IMR-90 (cell line): Measurements from ENCODE around the gene CD274. TPM values are rescaled to one million over a fixed set of nuclear protein-coding genes. Genes with fewer than 3 reads are reported as not detected.
"Not testable (repeated sequence)": the region's sequence is repeated elsewhere in the genome, so short reads cannot be mapped to it uniquely, and the experiment has no call there.

Experiments
- ATAC-seq: fragments of 200-7000 bp; cut with Tn5 transposase; 2 replicates; pipeline ENCODE4 v1.9.1; 2020; ENCODE audit warnings: low read depth, mild to moderate bottlenecking, moderate library complexity
- BruUV-seq: library from RNA; stranded (reverse); fragments of 400-500 nt; replicated peaks from 2 replicates; lab custom pipeline; 2021; lab: Mats Ljungman, UMichigan
- CTCF ChIA-PET: fragments of 300-600 bp; formaldehyde crosslinking; extraction: SDS; loops from one replicate; lab custom pipeline; 2021; ENCODE audit warnings: antibody characterized with exemption; lab: Yijun Ruan, JAX
- POLR2A ChIA-PET: fragments of 300-600 bp; sonication (Branson Sonifier 250); formaldehyde crosslinking; loops from one replicate; lab custom pipeline; 2022; ENCODE audit warnings: antibody characterized with exemption; ENCODE audit not compliant: unreplicated experiment; lab: Charles Lee
- DNase-seq: peaks from one replicate; pipeline ENCODE4 v3.0.0; 2013
- H2AFZ ChIP-seq: replicated peaks from 2 replicates; pipeline ENCODE3; 2013; ENCODE audit warnings: low read length, mild to moderate bottlenecking; ENCODE audit not compliant: poor library complexity
- H2AK5ac ChIP-seq: 2 replicates; pipeline ENCODE4 v1.6.1; 2013; ENCODE audit warnings: low read depth, low read length, inconsistent platforms
- H2AK9ac ChIP-seq: replicated peaks from 2 replicates; pipeline ENCODE3; 2013; ENCODE audit warnings: mild to moderate bottlenecking, low read depth, low read length, moderate library complexity; ENCODE audit not compliant: poor library complexity
- H2BK120ac ChIP-seq: 2 replicates; pipeline ENCODE4 v1.6.1; 2013; ENCODE audit warnings: low read depth, low read length, inconsistent platforms
- H2BK15ac ChIP-seq: 3 replicates; pipeline ENCODE4 v1.6.1; 2013; ENCODE audit warnings: low read depth, low read length, inconsistent platforms
- H2BK20ac ChIP-seq: 2 replicates; pipeline ENCODE4 v1.6.1; 2013; ENCODE audit warnings: low read depth, mild to moderate bottlenecking, inconsistent platforms, low read length, moderate library complexity
- H2BK5ac ChIP-seq: 2 replicates; pipeline ENCODE4 v1.6.1; 2013; ENCODE audit warnings: mild to moderate bottlenecking, low read depth, low read length, inconsistent platforms; ENCODE audit not compliant: poor library complexity, severe bottlenecking
- H3K14ac ChIP-seq: replicated peaks from 2 replicates; pipeline ENCODE4 v1.6.1; 2013; ENCODE audit warnings: low read depth, low read length, inconsistent platforms
- H3K18ac ChIP-seq: 2 replicates; pipeline ENCODE4 v1.6.1; 2013; ENCODE audit warnings: low read depth, low read length, control low read depth
- H3K23ac ChIP-seq: 2 replicates; pipeline ENCODE4 v1.6.1; 2013; ENCODE audit warnings: low read depth, low read length, inconsistent platforms
- H3K27ac ChIP-seq: 2 replicates; pipeline ENCODE4 v1.5.1; 2013; ENCODE audit warnings: mild to moderate bottlenecking, control low read depth, low read length; ENCODE audit not compliant: insufficient read depth
- H3K27me3 ChIP-seq: 2 replicates; pipeline ENCODE4 v1.6.1; 2013; ENCODE audit warnings: low read length; ENCODE audit not compliant: control insufficient read depth, insufficient read depth
- H3K36me3 ChIP-seq: 2 replicates; pipeline ENCODE4 v1.6.1; 2013; ENCODE audit warnings: low read length, mixed read lengths; ENCODE audit not compliant: control insufficient read depth, insufficient read depth
- H3K4ac ChIP-seq: 2 replicates; pipeline ENCODE4 v1.6.1; 2013; ENCODE audit warnings: low read depth, low read length, inconsistent platforms
- H3K4me1 ChIP-seq: 2 replicates; pipeline ENCODE4 v1.6.1; 2013; ENCODE audit warnings: low read length, mixed read lengths; ENCODE audit not compliant: control insufficient read depth, insufficient read depth
- H3K4me2 ChIP-seq: 2 replicates; pipeline ENCODE4 v1.6.1; 2013; ENCODE audit warnings: low read depth, mild to moderate bottlenecking, control low read depth, low read length, moderate library complexity
- H3K4me3 ChIP-seq: 2 replicates; pipeline ENCODE4 v1.5.1; 2013; ENCODE audit warnings: low read depth, mild to moderate bottlenecking, control low read depth, low read length, moderate library complexity; ENCODE audit not compliant: insufficient read depth
- H3K56ac ChIP-seq: 2 replicates; pipeline ENCODE4 v1.6.1; 2013; ENCODE audit warnings: low read length, inconsistent platforms; ENCODE audit not compliant: insufficient read depth; ENCODE audit errors: extremely low read depth
- H3K79me1 ChIP-seq, 2 experiments: 2 replicates each; pipeline ENCODE4 v1.6.1; 2013; ENCODE audit warnings: low read length in 2 of 2, inconsistent platforms in 1 of 2, low read depth in 1 of 2
- H3K9ac ChIP-seq: 2 replicates; pipeline ENCODE4 v1.6.1; 2013; ENCODE audit warnings: low read depth, low read length, control low read depth
- H3K9me1 ChIP-seq: 2 replicates; pipeline ENCODE4 v1.6.1; 2013; ENCODE audit warnings: low read length, inconsistent platforms; ENCODE audit not compliant: insufficient read depth
- H3K9me3 ChIP-seq: 2 replicates; pipeline ENCODE4 v1.6.1; 2013; ENCODE audit warnings: low read length; ENCODE audit not compliant: control insufficient read depth, insufficient read depth
- H4K20me1 ChIP-seq: 2 replicates; pipeline ENCODE4 v1.6.1; 2013; ENCODE audit warnings: low read length, inconsistent platforms; ENCODE audit not compliant: insufficient read depth
- H4K5ac ChIP-seq: 2 replicates; pipeline ENCODE4 v1.6.1; 2013; ENCODE audit warnings: mild to moderate bottlenecking, low read depth, low read length, control low read depth
- H4K8ac ChIP-seq, 2 experiments: 2 replicates each; pipeline ENCODE4 v1.6.1; 2013; ENCODE audit warnings: low read depth in 2 of 2, low read length in 2 of 2, control low read depth in 1 of 2, inconsistent platforms in 1 of 2
- H4K91ac ChIP-seq: 2 replicates; pipeline ENCODE4 v1.6.1; 2013; ENCODE audit warnings: low read depth, low read length, inconsistent platforms; ENCODE audit not compliant: insufficient read depth
- WGBS, 2 experiments: methylation state at CpG; one replicate each; pipeline versions ENCODE4 v1.1.5 to v1.1.7; 2013; ENCODE audit warnings: missing lambda C conversion rate in 2 of 2; ENCODE audit not compliant: insufficient read length in 1 of 2; ENCODE audit errors: extremely low coverage in 2 of 2; 5-methylcytosine and 5-hydroxymethylcytosine counted together
- dilution Hi-C: fragments of 300-500 bp; cut with HindIII; formaldehyde crosslinking; loops from one replicate; pipeline ENCODE4 v1.14.3; 2018; ENCODE audit warnings: low sequenced_read_pairs; ENCODE audit not compliant: unreplicated experiment
- in situ Hi-C: fragments of 300-500 bp; cut with MboI; formaldehyde crosslinking; loops from 3 replicates; pipeline ENCODE4 v1.14.3; 2019; ENCODE audit warnings: low sequenced_read_pairs, inconsistent platforms, mixed read lengths
- intact Hi-C: fragments of 100-400 bp; cut with micrococcal nuclease; formaldehyde crosslinking; loops from 2 replicates; pipeline ENCODE4 v1.10.0; 2022
- polyA plus RNA-seq, 3 experiments: library from polyadenylated mRNA; depleted of rRNA; stranded (reverse); fragments of >200 nt; gene quantifications; 2 replicates each; pipeline ENCODE4 v1.2.3, GENCODE V29; 2012; ENCODE audit warnings: low replicate concordance in 1 of 3
- total RNA-seq: library from RNA; depleted of rRNA; stranded (reverse); fragments of >200 nt; gene quantifications from 2 replicates; pipeline ENCODE4 v1.2.3, GENCODE V29; 2012

The CD274 gene
- total and polyA plus RNA-seq, 2 of the 4 experiments (the other 2 are of a cell fraction), result 17.4 to 19.4 TPM

DNA sequence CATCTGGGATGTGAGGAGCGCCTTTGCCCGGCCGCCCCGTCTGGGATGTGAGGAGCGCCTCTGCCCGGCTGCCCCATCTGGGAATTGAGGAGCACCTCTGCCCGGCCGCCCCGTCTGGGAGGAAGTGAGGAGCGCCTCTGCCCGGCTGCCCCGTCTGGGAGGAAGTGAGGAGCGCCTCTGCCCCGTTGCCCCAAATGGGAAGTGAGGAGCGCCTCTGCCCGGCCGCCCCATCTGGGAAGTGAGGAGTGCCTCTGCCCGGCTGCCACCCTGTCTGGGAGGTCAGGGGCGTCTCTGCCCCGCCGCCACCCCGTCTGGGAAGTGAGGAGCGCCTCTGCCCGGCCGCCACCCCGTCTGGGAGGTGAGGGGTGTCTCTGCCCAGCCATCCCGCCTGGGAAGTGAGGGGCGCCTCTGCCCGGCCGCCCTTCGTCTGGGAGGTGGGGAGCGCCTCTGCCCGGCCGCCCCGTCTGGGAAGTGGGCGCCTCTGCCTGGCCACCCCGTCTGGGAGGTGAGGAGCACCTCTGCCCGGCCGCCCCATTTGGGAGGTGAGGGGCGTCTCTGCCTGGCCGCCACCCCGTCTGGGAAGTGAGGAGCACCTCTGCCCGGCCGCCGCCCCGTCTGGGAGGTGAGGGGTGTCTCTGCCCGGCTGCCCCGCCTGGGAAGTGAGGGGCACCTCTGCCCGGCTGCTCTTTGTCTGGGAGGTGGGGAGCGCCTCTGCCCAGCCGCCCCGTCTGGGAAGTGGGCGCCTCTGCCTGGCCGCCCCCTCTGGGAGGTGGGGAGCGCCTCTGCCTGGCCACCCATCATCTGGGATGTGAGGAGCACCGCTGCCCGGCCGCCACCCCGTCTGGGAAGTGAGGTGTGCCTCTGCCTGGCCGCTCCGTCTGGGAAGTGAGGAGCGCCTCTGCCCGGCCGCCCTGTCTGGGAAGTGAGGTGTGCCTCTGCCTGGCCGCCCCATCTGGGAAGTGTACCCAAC lies 16.2 kb upstream of the CD274 start:
- H4K91ac ChIP-seq, H3K14ac ChIP-seq, ATAC-seq, H3K4ac ChIP-seq, H2BK15ac ChIP-seq, H2AK9ac ChIP-seq, H3K4me2 ChIP-seq, CTCF ChIA-PET, H2BK120ac ChIP-seq, H3K4me1 ChIP-seq, H3K27me3 ChIP-seq, H3K9me1 ChIP-seq, H4K8ac ChIP-seq, H4K20me1 ChIP-seq, H4K5ac ChIP-seq, H3K18ac ChIP-seq, H3K9me3 ChIP-seq, H3K36me3 ChIP-seq, DNase-seq, H3K56ac ChIP-seq, POLR2A ChIA-PET, H2BK5ac ChIP-seq, H2AFZ ChIP-seq, BruUV-seq, dilution Hi-C loops, H3K4me3 ChIP-seq, H3K27ac ChIP-seq, H3K23ac ChIP-seq, H2AK5ac ChIP-seq, intact Hi-C loops, H3K9ac ChIP-seq, H2BK20ac ChIP-seq: not testable (repeated sequence)
- peaks cover 0 to 24% of the 10 kb centered on the region in 2 experiments; a peak in 3 of 4 replicates for H3K79me1 ChIP-seq
- in situ Hi-C loops, result loop anchor here (25.0 kb wide), 1 partner anchor 672 kb away; no protein-coding TSS in a partner anchor
- no CpG with 5 or more reads among the region's 65 CpGs for WGBS, 2 experiments
